DMS114 treated with DMSO at 0.1 percent for 48 hours (cell line): ENCODE results near the gene LSM4.
"Not testable (repeated sequence)": the region's sequence is repeated elsewhere in the genome, so short reads cannot be mapped to it uniquely, and the experiment has no call there.

Source experiments
- DNase-seq: peaks from one replicate; lab custom pipeline; 2025; ENCODE audit not compliant: unreplicated experiment; lab: John Stamatoyannopoulos, UW

LSM4 gene

GRCh38 chr19:18340990-18341868 lies 18.4 kb upstream of the LSM4 start:
- no peak for DNase-seq

- peak; percentile 39 for DNase-seq
Observed at GRCh38 chr19:18340190-18340989, 17.5 kb upstream of the LSM4 start, which contains the start of gene PGPEP1. Gene PGPEP1, plus strand, starts transcription at chr19:18340598. Its CDS starts 84 bp downstream, at chr19:18340682.

- DNase-seq = peak; percentile 21
Observed at GRCh38 chr19:18339723-18340122, 16.8 kb upstream of the LSM4 start.

GRCh38 chr19:18338541-18338940 lies 15.7 kb upstream of the LSM4 start:
- DNase-seq = no peak

GRCh38 chr19:18336121-18336520 lies 13.2 kb upstream of the LSM4 start:
- no peak for DNase-seq

GRCh38 chr19:18333680-18334079 lies 10.8 kb upstream of the LSM4 start:
- no peak for DNase-seq

- DNase-seq = no peak
Observed at GRCh38 chr19:18332917-18333530, 10.1 kb upstream of the LSM4 start.

GRCh38 chr19:18330868-18331267 lies 8.0 kb upstream of the LSM4 start:
- DNase-seq = no peak

- no peak for DNase-seq
Observed at GRCh38 chr19:18329035-18329376, 6.1 kb upstream of the LSM4 start.

GRCh38 chr19:18328340-18329034 lies 5.6 kb upstream of the LSM4 start:
- peak; percentile 85 for DNase-seq

- DNase-seq = no peak
Observed at GRCh38 chr19:18326772-18327171, 3.9 kb upstream of the LSM4 start.

GRCh38 chr19:18324373-18324731 lies 1.5 kb upstream of the LSM4 start:
- DNase-seq = not testable (repeated sequence)

- no peak for DNase-seq
Observed at GRCh38 chr19:18322318-18322758, 538 bp downstream of the LSM4 start.

- no peak for DNase-seq
Observed at GRCh38 chr19:18321734-18322102, 1.2 kb downstream of the LSM4 start.

- no peak for DNase-seq
Observed at GRCh38 chr19:18320865-18321733, 1.8 kb downstream of the LSM4 start.

- DNase-seq = no peak
Observed at GRCh38 chr19:18319591-18320135, 3.2 kb downstream of the LSM4 start.

GRCh38 chr19:18317961-18318800 lies 4.7 kb downstream of the LSM4 start:
- no peak for DNase-seq

- no peak for DNase-seq
Observed at GRCh38 chr19:18313398-18313797, 9.5 kb downstream of the LSM4 start.

GRCh38 chr19:18312092-18312534 lies 10.8 kb downstream of the LSM4 start:
- DNase-seq = no peak
